T follicular helper cell (primary cell): ENCODE results near the gene ETF1.

ENCODE experiments used
- DNase-seq: peaks from one replicate; pipeline ENCODE4 v3.0.0-alpha.2; 2020; ENCODE audit warnings: low read depth
- total RNA-seq, 2 experiments: gene quantifications; one replicate each; lab custom pipeline; 2026; lab: John Stamatoyannopoulos, UW

ETF1 gene
- 133 to 596 reads per million in 2 experiments for total RNA-seq

- DNase-seq, result peak; percentile 100
Observed at GRCh38 chr5:138542956-138543729, at the start of gene ETF1. TSS of gene ETF1 (minus strand) at chr5:138543236. CDS start at chr5:138542918, 318 bp downstream.

DNA sequence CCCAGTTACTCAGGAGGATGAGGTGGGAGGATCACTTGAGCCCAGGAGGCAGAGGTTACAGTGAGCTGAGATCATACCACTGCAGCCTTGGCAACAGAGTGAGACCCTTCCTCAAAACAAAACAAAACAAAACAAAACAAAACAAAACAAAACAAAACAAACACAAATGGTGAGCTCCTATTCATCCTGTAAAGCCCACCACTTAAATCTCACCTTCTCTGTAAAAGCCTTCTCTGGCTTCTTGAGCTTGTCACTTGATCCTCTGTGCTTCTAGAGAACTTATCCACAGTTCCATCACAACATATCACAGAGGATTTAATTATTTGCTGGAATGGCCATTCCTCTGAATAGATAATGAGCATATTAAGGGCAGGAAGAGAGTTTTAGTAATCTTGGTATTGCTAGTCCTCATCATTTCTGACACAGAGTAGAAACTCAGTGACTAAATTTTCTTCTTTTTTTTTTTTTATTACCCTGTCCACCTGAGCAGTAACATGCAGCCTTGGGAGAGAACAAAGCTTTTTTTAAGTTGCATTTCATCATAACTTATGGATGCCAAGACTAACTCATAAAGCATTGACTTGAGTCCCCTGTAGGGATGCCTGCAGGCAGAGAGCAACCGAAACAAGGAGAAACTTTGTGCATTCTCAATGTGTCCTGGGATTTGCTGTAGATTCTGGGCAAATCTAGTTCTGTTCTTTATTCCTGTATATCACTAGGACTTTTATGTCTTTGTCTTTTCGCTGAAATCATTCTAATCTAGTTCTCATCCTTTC, 45.2 kb upstream of the ETF1 start:
- no peak for DNase-seq

DNA sequence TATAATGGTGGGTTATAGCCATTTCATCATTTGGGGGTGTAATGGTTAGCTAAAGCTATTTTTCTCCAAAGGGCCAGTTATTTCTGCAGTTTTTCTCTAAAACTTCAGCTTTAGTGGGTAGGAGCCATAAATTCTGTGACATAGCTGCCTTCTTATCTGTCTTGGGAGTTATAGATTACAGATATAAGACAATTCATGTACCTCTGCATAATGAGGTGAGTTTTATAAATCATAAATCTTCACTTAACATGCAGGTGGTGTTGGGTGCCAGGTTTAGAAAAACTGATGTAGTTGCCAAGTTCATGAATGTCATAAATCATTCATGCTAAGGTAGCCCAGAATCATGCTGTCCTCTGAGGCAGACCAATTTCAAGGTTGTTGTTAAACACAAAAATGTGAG, 42.1 kb upstream of the ETF1 start:
- no peak for DNase-seq

DNA sequence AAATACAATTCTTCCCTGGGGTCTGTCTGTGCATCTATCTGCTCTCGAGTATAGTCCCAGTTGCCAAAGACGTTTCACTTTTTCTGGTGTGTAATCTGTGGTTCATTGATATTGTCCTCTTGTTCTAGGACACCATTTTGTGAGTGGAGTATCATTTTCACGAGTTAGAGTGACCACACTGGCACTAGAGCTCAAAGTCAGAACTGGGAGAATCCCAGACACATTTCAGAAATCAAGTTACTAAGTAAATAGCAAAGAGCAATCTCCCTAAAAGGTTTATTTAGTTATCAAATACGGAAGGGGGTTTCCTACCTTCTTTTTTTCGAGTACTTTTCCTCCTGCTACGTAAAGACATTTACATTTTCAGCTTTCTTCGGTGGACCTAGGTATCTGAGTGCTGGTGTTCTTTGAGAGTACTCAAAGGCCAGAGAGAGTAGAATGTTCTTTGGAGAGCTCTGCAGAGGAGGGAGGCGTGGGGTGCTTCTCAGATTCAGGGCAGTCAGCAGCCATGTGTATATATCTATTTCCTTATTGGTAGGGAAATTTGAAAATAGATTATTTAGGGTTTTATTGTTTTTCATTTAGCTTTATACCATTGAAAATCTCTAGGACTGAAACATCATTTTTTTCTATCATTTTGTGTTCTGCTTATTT, 41.1 kb upstream of the ETF1 start:
- DNase-seq, result no peak

- DNase-seq, result no peak
Observed at GRCh38 chr5:138582959-138583358, 39.9 kb upstream of the ETF1 start.

DNA sequence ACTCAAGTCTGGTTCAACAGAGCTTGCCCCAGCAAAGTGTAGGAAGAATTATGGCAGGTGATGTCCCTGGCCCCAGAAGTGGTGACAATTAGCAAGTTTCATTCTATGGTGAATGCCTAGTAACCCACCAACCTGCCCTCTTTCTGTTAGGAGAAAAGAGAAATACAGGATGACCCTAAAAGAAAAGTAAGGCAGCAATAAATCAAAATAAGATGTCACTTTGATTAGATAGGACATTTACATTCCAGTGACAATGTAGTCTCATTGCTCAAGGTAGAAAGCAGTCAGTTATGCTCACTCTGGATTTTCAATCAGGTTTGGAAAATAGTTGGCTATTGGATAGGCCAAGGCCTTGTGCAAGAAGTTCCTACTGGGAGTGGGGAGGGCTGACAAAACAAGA, 37.7 kb upstream of the ETF1 start:
- no peak for DNase-seq

DNA sequence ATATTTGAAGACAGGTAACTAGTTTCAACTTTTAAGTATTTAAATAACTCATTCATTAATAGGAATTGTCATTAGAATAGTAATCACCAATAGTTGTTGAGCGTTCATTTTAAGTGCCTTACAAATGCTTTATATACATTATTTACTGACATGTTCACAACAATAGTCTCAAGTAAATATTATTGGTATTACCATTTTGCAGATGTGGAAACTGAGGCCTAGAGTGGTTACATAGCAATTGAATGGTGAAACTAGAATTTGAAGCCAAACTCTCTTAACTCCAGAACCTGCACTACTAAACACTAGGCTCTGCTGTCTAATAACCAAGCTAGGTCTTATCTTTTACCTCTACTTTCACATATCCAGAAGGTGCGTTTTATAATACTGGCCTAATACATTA, 37.0 kb upstream of the ETF1 start:
- DNase-seq, result no peak

DNA sequence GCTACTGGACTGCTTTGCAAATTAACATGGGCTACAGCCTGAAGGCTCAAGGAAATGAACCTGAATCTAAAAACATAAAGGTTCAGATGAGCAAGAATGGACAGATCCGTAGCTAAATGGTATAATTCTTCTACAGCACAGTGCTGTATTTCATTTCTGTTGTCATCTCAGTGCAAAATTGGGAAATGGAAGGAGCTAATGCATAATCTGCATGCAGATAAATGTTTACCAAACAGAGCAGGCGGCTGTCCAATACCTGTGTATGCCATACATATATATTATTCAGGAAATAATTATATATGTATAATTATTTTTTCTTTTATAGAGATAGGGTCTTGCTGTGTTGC, 36.5 kb upstream of the ETF1 start:
- no peak for DNase-seq

DNA sequence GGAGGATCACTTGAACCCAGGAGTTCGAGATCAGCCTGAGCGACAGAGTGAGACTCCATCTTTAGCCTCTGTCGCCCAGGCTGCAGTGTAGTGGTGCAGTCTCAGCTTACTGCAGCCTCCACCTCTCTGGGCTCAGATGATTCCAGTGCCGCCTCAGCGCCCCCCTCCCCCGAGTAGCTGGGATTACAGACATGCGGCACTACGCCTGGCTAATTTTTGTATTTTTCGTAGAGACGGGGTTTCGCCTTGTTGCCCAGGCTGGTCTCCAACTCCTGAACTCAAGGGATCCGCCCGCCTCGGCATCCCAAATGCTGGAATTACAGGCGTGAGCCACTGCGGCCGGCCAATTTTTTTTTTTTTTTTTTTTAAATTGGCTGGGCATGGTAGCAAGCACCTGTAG, 34.4 kb upstream of the ETF1 start:
- DNase-seq, result no peak

GRCh38 chr5:138575194-138576015, 32.4 kb upstream of the ETF1 start, which contains the start of gene HSPA9:
TSS of gene HSPA9 (minus strand) at chr5:138575401. CDS start at chr5:138575318, 83 bp downstream.
- peak; percentile 96 for DNase-seq

DNA sequence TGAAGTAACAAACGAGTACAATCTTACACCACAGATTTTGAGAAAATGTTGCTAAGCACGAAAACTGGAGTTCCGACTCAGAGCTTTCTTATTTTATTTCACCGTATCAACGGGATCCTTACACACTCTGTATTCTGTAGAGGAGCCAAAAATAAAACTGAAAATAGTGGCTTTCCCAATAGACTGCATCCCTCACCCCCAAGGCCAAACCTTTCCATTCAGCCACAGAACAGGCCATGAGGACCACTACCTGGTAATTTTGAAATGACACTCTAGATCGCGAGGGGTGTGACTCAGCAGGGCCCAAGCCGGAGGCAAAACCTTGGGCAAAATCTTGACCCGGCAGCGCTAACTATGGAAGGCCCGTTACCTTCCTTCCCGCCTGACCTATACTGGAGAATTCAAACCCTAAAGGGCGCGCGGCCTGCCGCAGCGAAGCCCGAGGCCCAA, 31.7 kb upstream of the ETF1 start:
- DNase-seq, result no peak

GRCh38 chr5:138573949-138574670, 31.1 kb upstream of the ETF1 start:
- DNase-seq, result no peak

DNA sequence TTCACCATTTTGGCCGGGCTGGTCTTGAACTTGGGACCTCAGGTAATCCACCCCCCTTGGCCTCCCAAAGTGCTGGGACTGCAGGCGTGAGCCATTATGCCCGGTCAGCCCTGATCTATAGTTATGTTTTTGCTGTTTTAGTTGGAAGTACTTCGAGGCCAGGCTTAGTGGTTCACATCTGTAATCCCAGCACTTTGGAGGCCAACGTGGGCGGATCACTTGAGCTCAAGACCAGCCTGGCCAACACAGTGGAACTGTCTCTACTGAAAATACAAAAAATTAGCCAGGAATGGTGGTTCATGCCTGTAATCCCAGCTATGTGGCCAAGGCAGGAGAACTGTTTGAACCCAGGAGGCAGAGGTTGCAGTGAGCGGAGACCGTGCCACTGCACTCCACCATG, 30.2 kb upstream of the ETF1 start:
- no peak for DNase-seq

- no peak for DNase-seq
Observed at GRCh38 chr5:138570871-138571270, 27.8 kb upstream of the ETF1 start.

DNA sequence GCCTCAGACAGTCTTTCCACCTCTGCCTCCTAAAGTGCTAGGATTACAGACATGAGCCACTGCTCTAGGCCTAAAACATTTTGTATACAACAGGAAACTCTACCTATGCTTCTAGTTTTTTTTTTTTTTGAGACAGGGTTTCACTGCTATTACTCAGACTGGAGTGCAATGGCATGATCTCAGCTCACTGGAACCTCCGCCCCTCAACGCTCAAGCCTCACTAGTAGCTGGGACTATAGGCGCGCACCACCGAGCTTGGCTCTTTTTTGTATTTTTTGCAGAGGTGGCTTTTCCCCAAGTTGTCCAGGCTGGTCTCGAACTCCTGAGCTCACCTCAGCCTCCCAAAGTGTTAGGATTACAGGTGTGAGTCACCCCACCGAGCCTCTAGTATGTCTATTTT, 26.7 kb upstream of the ETF1 start:
- no peak for DNase-seq

- no peak for DNase-seq
Observed at GRCh38 chr5:138568061-138568824, 25.2 kb upstream of the ETF1 start.

- DNase-seq, result no peak
Observed at GRCh38 chr5:138566792-138567191, 23.8 kb upstream of the ETF1 start.

DNA sequence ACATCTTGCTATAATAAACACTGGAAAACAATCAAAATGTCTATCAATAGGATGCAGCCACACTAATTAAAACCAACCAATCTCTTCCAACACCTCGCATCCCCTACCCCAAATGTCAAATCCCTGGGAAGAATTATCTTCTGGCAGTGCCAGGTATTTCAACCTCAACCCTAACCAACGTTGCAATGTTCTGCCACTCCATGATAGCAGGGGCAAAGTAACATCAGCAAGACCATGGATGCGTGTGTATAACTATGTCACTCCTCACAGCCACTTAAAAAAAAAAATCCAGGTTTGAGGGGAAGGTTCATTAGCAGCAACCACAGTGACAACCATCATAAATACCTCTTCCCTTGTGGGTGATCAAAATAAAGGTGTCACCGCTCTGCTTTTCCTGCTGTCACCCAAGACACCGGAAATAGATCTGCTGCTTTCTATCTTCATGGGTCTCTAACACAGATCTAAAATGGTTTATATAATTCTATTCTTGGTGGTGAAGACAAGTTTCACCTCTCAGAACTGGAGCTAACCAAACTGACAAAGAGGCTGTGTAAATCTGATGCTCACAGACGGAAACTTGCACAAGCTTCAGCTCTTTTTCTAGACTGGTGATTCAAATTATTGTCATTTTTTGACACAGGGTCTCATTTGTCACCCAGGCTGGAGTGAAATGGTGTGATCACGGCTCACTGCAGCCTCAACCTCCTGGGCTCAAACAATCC, 22.2 kb upstream of the ETF1 start:
- DNase-seq, result no peak

DNA sequence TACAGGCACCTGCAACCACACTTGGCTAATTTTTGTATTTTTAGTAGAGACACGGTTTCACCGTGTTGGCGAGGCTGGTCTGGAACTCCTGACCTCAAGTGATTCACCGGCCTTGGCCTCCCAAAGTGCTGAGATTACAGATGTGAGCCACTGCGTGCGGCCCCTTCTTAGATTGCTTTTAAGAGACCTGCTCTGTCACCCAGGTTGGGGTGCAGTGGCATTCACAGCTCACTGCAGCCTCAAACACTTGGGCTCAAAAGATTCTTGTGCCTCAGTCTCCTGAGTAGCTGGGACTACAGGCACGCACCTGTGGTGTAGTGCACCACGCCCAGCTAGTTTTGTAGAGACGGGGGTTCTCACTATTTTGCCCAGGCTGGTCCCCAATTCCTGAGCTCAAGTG, 21.2 kb upstream of the ETF1 start:
- DNase-seq, result no peak
